ENCODE results near the gene C1orf94.

GRCh38 chr1:34245967-34246366 is 69.3 kb downstream of the C1orf94 start:
- TF ChIP-seq CTCF (IDR thresholded peaks at IDR 0.05): no peak
- TF ChIP-seq REST (IDR thresholded peaks at IDR 0.05; ENCODE audit: insufficient read depth in 1 of 2, low read depth in 2 of 2, low read length in 1 of 2): no peak
